T follicular helper cell (primary cell): Measurements from ENCODE around the gene PEPD.
A peak's percentile ranks its signal among the peaks of the same experiment; 100 is the strongest.

ENCODE experiments used
- DNase-seq: peaks from one replicate; pipeline ENCODE4 v3.0.0-alpha.2; 2020; ENCODE audit warnings: low read depth

Gene PEPD

DNA sequence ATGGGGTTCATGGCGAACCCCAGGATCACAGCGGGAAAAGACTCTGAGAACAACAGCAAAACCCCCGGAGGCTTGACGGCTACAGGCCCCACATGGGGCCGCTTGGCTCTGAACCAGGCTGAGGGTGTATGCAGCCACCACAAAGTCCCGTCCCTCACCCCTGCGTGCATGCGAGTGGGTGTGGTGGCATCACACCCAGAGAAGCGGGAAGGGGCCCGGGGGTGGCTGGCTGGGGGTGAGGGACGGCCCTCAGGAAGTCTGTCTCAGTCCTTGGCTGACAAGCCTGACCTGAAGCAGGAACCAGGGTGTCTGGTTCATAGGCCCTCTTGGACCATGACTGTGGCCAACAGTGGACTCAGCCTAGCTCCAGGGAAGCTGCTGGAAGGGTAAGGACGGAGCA is 113.9 kb downstream of the PEPD start:
- DNase-seq, result no peak

DNA sequence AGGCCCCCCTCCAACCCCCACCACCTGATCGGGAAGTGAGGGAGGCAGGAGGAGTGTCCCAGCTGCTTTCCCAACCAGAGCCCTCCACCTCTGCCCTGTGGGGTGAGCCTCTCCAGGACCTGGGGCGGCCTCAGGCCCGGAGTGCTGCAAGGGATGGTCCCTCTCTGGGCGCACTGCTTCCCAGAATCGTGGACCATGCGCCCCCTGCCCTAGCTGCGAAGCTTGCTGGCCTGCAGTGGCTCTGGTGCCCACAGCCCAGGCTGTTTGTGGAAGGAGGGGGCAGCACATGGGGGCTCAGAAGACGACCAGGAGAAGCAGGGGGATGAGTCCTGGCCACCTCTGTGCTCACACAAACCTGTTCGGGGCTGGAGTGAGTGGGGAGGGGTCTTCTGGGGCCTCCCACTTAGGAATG is 114.4 kb downstream of the PEPD start:
- DNase-seq, result no peak

DNA sequence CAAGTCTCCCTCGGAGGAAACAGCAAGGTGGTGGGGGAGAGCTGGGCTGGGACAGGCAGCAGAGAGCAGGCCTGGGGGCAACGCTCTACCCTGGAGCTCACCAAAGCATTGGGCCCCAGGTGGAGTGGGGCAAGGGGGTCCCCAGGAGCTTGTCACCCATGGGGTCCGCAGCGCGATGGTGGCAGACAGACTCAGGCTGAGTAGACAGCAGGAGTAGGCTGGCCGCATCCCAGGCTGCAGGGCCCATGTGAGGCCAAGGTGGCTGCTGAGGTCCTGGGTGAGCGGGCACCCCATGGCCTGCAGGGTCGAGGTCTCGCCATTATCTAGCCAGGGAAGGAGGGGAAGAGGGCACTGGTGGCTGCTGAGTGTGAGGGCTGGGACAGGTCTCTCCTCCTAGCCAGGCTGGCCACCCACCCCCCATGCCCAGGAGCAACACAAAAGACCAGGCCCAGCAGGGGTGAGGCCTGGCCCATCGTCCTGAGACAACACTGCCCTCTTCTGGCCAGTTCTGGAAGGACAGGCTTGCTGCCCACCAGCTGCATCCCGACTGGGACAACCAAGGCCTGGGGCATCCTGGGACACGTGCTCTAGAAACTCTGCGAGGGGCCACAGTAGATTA is 115.0 kb downstream of the PEPD start:
- DNase-seq, result peak; percentile 56

DNA sequence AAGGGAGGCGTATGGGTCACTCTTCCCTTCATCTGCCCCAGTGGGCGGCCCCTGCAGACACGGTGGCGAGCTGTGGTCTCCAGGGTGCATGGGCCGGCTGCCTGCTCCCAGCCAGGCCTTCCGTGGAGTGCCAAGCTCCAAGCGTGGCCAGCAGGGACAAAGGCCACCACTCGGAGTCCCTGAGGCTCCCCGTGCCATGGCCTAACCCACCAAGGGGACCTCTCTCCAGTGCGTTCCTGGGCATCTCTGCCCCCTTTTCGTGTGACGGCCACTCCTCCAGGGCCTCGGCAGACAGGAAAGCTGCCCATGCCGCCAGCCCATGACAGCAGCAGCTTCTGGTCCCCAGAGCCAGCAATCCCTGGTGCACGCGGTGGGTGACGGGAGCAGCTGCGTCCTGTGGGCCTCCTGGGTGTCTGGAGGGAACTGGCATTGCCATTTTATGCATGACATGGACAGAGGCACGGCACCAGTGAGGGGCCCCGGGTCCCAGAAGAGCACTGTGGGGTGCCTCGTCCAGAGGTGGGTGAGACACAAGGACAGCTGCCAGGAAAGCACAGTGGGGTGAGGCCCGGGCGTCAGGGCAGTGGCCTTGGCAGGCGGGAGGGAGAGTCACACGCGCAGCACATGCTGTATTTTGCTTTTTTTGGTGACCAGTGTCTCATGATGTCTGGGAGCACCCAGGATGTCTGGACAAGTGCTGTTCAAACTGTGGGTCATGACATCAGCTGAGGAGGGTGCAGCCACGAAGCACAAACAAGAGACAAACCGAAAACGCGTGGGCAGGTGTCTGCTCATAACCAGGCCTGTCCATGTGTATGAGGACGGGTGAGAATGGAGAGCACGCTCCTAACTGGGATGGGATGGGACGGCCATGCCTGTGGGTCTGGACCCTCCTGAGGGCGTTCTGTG is 115.8 kb downstream of the PEPD start:
- no peak for DNase-seq

DNA sequence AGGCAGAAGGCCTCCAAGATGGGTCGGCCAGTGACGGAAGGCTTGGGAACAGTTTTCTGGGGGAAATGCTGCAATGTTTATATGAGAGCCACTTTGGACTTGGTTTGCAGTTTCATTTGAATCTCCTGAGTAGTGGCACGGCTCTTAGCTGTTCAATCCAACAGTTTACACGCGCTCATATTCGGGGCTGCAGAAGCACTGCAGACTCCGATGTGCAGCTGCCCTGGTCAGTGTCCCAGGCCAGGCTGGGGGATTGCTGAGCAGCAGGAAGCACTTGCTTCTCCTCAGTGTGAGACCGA is 116.4 kb downstream of the PEPD start:
- no peak for DNase-seq

DNA sequence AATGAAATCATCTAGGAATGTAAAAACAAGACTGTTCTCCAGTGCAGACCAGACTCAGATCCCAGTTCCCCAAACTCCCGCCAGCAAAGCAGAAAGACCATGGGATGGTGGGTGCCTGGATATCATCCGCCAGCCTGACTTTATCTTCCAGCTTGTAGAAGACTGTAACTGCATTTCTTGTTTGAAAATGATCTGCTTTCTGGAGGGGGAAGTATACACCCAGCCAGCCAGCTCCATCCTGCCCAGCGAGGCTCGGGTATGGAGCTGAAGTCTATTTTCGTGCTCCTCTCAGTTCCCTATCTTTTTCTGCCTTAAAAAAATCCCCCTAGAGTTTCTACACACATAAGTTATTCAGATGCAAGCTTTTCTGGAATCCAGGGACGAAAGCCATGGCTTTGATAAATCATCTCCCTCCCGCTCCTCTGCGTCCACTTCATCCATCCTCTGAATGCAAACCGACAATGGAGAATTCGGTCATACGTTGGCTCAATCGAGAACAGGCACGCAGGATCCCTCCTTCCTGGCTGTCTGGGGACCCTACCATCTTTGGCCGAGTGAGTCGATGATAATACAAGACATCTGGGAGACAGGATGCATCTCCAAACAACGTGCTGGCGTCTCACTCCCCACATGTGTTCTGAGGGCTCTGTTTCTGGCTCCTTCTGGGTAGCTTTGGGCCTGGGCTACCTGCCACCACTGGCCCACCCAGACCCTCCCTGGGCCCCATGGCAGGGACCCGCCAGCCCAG is 116.9 kb downstream of the PEPD start:
- no peak for DNase-seq

DNA sequence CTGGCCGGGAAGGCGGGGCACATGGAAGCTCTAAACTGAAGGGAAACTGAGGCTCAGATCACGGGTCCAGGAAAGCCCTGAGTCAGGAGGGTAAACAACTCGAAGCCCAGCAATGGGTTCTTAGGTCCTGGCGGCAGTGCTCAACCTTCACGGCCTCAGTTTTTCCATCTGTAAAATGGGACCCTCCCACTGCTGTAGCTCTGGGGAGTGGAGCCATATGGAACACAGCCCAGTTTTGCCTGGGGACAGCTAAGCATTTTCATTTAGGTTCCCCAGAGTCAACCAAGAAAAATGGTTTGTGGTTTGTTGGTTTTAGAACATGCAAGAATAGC is 117.7 kb downstream of the PEPD start:
- DNase-seq, result no peak

DNA sequence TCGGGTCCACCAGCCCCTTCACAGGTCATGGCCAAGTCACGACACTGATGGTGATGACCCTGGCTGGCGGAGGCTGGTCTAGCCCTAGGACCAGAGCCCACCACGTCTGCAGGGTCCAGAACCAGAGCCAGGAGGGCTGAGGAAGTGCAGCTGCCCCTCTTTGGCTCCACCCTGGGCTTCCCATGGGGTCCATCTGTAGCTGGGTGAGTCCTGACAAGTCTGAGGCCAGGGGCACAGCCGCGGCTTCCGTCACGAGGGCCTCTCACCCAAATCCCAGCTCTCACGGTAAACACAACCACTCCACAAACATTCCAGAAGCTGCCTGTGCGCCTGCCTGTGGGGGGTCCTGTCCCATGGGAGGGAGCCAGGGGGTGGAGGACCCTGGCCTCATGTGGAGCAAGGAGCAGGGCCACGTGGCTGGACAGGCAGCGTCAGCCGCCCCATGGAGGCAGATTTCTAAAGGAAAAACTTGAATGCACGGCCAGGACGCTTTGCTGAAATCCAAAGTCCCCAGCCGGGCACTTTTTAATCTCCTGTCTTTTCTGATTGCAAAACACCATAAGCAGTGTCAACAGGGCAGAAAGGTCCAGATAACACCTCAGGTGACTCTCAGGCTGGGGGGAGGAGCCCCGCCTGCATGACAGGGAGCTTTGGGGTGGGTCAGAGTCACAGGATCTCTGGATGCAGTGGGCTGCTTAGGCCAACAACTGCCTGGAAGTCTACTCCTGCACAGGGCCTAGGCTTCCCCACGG is 118.2 kb downstream of the PEPD start:
- DNase-seq, result no peak

DNA sequence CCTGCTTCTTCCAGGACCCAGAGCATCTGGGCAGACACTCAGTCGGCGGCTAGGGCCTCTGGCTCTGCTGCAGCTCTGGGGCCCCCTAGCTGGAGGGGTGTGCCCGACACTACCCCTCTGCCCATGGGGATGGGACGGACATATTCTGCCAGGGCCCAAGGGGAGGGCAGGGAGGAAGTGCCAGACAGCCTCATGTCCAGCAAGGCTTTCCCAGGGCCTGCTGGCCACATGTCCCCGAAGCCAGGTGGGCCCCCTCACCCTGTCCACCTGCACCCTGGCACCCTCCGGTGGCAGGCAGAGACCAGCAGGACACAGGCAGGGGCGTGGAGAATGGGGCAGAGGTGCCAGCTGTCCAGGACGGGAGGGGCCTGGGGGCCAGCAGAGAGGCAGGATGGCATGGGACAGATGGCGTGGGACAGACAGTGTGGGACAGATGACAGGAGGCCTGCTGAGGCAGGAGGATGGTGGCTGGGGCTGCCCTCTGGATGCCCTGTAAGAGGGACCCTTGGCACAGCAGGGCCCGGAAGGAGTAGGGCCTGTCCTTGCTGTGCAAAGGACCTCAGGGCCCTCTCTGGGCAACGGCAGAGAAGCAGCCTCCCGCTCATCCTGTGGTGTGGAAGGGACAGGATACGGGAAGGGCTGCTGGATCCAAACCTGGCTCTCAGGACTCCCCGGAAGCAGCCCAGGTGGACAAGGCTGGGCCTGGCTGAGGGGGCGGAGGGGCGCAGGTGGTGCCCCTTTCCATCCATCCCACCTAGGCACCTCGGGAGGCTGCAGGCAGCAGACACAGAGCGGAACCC is 119.0 kb downstream of the PEPD start:
- DNase-seq, result no peak

DNA sequence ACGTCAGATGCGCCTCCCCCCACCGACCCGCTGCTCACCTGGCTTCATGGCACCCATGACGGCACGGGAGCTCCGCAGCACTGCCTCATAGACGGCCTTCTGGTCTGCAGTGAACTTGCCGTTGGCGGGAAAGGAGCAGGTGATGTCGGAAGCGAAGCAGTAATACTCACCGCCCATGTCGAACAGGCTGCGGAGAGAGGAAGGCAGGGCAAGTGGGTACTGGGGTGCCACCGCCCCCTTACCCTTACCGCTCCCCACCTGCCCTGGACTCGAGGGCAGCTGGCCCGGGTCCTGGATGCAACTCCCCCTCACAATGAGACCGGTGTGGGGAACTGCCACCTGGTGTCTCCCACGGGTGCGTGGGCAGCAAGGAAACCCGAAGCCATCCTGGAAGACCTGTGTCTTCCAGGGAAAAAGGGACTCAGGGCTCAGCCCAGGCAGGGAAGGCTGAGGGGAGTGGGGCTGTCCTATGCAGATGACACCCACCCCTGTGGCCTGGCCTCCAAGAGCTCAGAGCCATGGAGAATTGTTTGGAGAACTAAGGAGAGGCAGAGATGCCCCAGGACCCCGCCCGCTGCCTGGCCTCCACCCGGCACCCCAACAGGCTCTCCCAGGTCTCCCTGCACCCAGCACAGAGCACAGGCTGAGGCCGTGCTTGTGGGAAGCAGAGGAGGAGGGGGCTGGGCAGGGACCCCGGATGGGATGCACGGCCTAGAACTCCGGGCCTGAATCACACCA is 119.7 kb downstream of the PEPD start:
- no peak for DNase-seq

DNA sequence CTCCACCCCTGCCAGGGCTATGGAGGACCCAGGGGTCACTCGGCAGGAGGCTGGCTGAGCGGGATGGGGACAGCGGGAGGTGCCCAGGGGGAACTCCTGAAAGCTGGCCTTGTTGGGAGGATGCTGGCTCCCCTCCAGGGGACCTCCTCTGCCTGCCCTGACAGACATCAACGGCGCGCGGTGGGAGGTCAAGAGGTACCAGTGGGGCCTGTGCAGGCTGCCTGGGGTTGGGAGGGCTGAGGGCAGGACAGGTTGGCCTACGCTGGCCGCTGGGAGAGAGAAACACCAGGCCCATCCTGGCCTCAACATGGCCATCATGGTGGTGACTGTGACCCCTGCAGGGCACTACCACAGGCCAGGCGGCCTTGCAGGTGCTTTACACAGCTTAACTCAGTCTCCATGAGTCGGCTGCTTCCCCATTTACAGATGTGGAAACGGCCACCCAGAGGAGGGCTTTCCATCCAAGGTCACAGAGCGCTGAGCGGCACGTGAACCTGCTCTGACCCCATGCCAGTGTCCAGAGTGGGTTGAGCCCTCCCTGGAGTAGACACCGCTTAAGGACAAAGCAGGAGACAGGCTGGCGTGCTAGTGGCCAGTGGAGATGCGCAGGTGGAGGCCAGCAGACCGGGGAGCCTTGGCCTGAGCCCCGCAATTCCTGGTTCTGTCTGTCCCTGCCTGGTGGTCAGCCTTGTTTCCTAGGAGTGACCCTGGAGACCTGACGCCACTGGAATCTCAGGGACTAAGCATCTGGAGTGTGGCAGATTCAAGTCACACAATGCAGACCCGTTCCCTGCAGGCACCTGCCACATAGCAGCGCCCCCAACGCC is 120.5 kb downstream of the PEPD start:
- no peak for DNase-seq

DNA sequence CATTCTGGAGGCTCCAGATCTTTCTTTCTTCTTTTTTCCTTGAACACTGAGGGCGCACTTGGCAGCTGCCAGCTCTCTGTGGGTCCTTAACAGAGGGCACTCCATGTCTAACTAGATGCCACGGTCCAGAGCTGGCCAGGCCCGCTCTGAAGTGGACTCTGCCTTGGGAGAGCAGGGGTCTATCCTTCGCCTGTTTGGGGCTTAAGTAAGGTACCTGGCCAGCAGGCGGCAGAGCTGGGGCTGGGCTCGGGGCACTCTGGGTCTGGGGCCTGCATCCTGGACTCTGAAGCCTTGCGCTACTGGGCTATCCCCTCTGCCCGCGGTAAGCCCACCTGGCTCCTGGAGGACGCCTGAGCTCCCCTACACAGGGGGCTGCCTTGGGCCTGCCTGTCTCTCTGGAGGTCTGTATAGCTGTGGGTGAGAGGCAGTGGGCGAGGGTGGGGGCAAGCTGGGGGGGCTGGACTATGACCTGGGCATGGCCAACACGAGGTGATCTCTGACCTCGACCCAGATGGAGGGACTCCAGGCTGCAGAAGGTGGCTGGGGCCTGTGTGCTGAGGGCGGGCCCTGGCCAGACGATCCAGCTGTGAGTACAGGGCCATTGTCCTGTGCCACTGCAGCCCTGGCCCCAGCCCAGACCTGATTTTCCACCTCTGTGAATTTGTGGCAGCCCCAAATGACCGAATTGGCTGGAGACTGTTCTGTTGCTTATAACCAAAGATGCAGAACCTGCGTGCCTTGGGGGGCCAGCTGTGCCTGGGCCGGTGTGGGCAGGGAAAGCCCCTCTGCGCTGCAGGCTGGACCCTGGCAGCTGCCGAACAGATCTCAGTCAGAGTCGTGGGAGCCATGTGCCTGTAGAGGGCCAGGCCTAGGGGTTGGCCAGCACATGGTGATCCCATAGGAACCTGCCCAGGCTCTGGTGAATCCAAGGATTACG is 121.6 kb downstream of the PEPD start:
- no peak for DNase-seq

DNA sequence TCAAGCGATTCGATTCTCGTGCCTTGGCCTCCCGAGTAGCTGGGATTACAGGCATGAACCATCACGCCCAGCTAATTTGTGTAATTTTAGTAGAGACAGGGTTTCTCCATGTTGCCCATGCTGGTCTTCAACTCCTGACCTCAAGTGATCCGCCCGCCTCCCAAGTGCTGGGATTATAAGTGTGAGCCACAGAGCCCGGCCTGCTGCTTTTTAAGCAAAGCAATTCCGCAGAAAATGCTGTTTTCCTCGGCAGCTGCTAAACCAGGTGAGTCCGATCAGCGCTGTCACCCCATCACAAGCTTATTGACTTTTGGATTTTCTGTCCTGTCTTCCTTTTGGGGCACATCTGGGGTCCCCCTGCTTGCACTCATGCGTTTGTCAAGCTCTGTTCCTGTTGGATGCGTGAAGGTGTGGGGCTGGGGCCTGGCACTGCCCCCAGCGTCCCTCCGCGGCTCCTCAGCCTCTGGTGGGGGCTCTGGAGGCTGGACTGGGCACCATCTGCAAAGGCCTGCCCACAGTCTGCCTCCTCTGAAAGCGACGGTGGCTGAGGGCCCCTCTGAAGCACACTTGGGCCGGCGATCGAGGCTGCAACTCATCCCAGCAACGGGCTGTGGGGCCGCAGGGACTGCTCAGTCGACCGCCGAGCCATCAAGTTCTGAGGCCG is 122.4 kb downstream of the PEPD start:
- DNase-seq, result no peak

DNA sequence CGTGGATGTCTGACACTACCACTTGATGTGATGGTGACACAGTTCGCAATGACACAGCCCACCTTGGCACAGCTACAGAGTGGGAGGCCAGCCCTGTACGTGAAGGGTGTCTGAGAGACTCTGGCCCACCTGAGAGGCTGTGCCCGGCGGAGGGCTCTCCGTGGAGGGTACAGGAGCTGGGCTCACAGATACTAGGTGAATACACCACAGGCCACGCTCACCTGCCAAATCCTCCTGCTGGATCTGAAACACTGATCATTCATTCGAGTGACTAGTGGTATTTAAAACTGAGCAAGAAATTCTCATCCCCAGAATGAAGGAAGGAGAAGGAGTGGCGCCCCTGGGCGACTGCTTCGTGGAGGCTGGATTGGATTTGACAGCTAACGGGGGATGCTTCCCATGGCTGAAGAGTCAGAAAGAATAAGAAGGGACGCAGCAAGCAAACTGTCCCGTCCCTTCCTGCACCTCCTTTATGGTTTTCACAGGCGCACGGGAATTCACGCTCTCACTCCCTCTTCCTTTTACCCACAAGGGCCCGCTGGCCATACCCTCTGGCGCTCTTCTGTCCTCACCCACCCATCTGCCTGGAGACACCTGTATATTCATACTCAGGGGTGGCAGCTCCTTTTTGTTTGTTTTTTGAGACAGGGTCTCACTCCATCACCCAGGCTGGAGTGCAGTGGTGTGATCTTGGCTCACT is 123.1 kb downstream of the PEPD start:
- no peak for DNase-seq

DNA sequence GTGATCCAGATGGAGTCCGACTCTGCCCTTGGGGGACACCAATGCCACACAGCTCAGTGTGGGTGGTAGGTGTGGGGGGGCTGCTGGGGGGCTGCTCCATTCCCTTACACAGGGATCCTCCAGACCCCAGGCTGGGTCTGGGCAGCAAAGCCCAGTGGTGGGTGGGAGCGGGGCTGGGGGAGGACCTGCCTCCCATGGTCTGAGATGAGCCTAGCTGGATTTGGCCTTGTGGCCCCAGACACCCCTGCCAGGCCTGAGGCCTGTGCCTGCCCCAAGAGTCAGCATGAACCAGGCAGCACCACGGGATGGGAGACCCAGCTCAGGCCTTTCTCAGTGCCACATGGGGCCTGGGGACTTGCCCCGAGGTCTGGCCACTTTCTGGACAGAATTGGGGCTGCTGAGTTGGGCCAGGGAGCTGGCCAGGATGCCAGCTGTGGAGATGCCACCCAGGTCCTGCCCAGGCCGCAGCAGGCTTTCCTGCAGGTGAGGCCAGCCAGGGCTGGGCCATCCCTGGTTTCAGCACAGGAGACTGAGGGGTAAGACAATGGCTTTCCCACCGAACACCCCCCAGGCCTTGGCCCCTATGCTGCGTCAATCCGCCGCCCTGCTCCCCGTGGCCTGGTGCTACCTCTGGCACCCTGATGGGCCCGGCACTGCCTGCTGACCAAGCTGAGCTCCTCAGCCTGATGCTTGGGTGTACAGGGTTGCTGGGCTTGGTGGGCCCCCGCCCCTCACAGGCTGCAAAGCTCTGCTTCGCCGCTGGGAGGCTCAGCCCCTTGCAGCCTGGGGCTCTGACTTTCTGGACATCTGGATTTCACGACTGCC is 123.8 kb downstream of the PEPD start:
- DNase-seq, result no peak

DNA sequence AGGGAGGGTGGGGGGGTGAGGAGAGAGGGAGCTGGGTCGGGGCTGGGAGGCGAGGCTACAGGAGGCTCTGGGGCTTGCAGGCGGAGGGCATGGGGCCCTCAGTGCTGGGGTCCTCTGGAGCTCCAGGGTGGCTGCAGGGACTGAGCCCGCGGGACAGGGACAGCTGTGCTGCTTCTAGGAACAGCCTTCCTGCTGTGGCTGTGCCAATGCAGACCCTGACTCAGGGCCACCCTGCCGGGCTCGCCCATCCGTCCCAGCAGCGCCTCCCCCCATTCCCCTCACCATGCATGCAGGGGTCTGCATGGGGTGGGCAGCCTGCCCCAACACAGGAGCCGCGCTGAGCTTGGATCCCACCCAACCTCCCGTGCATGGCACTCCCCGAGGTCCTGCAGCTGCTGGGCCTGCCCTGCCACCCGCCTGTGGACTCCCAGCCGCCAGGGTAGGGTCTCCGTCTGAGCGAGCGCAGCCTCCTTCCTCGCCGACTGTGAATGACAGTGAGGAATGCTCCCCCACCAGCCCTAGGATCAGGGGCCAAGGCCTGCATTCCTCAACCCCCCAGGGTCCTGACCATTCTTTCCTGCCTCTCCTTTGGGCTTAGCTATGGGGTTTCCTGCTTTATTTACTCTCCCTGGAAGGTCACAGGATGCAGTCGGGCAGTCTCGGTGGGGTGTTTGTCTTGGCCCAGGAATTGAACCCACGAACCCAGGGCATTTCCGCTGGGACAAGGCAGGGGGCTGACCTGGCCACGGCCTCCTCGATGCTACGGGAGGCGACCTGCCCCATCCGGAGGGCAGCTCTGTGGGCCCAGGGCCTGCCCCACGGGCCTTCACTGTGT is 124.7 kb downstream of the PEPD start:
- no peak for DNase-seq
